Naive thymus-derived CD8-positive, alpha-beta T cell (primary cell): ENCODE data around the gene KMT5C. TPM values are rescaled to one million over a fixed set of nuclear protein-coding genes. Genes with fewer than 3 reads are reported as not detected.

Experiments
- ATAC-seq, 2 donors: fragments of 150-1000 bp; cut with Tn5 transposase in 1 of 2; sonication (Bioruptor Pico), chemical (Tn5 transposase) in 1 of 2; 1 replicate in 1 of 2; 2 replicates in 1 of 2; pipeline ENCODE4 v1.10.0; 2021; ENCODE audit warnings: mild to moderate bottlenecking in 2 of 2, moderate library complexity in 2 of 2
- POLR2A ChIA-PET: fragments of 350-600 bp; sonication (Branson Sonifier 250); formaldehyde crosslinking; loops from one replicate; lab custom pipeline; 2021; ENCODE audit warnings: antibody characterized with exemption; lab: Charles Lee
- DNase-seq, 10 donors: peaks; one replicate each; pipeline versions ENCODE4 v3.0.0 to v3.0.0-alpha.2; 2020 to 2022
- H3K27ac Mint-ChIP-seq, 10 donors: one replicate each; pipeline ENCODE4 v1.8.0; 2020 to 2022; ENCODE audit warnings: mild to moderate bottlenecking in 10 of 10, mixed read lengths in 10 of 10, moderate library complexity in 4 of 10, inconsistent platforms in 1 of 10
- H3K27me3 Mint-ChIP-seq, 5 donors: one replicate each; pipeline ENCODE4 v1.8.0; 2021 to 2022; ENCODE audit warnings: mixed read lengths in 5 of 5
- H3K36me3 Mint-ChIP-seq, 3 donors: one replicate each; pipeline ENCODE4 v1.8.0; 2020 to 2022; ENCODE audit warnings: mixed read lengths in 3 of 3, mild to moderate bottlenecking in 2 of 3, inconsistent platforms in 1 of 3
- H3K4me1 Mint-ChIP-seq, 4 donors: one replicate each; pipeline ENCODE4 v1.8.0; 2021 to 2022; ENCODE audit warnings: mixed read lengths in 4 of 4
- H3K4me3 Mint-ChIP-seq, 10 donors: one replicate each; pipeline ENCODE4 v1.8.0; 2020 to 2022; ENCODE audit warnings: mild to moderate bottlenecking in 10 of 10, mixed read lengths in 10 of 10, moderate library complexity in 6 of 10, inconsistent platforms in 1 of 10
- H3K9me3 Mint-ChIP-seq, 9 donors: one replicate each; pipeline ENCODE4 v1.8.0; 2020 to 2022; ENCODE audit warnings: mixed read lengths in 9 of 9, mild to moderate bottlenecking in 3 of 9, inconsistent platforms in 1 of 9, moderate library complexity in 1 of 9
- polyA plus RNA-seq, 3 donors: library from polyadenylated mRNA; unstranded; fragments of 300-500 nt; fragmentation: Illumina TruSeq; gene quantifications; one replicate each; pipeline ENCODE4 v1.2.3, GENCODE V29; 2021
- total RNA-seq, 8 experiments: library from RNA in 2 of 8; stranded (reverse) in 2 of 8; gene quantifications; one replicate each; pipeline ENCODE4 v1.2.3 and lab custom pipeline; 2021 to 2026

Gene KMT5C
- total and polyA plus RNA-seq, 5 experiments from 2014 or later = 1.7 to 21.8 (median 2.5) TPM

- H3K27ac Mint-ChIP-seq = peak overlapping the region in 1 of 10 donors; percentile 24
- POLR2A ChIA-PET = interaction anchor here (0.6 to 1.6 kb wide), 3 partner anchors 8 to 211 kb away, joined by 3 to 6 read pairs (median 3); partner anchors contain the start of gene KMT5C
- H3K4me3 Mint-ChIP-seq = peak overlapping the region in 3 of 10 donors; percentile 24 to 83 (median 80)
- DNase-seq (no peak), ATAC-seq (no peak)
- peaks cover 0 to 4% (median 0%) of the 10 kb centered on the region in 3 donors for H3K36me3 Mint-ChIP-seq
- H3K4me1 Mint-ChIP-seq = peaks cover 20 to 36% (median 25%) of the 10 kb centered on the region in 4 donors
- peaks cover 0 to 2% (median 0%) of the 10 kb centered on the region in 9 donors for H3K9me3 Mint-ChIP-seq
- peaks cover 4 to 44% (median 29%) of the 10 kb centered on the region in 5 donors for H3K27me3 Mint-ChIP-seq
Observed at GRCh38 chr19:55352040-55352439, 12.4 kb downstream of the KMT5C start.

- Mint-ChIP-seq H3K9me3 (peaks cover 0 to 2% (median 0%) of the 10 kb centered on the region in 9 donors), H3K27ac (peak overlapping the region in 5 of 10 donors; percentile 20 to 87 (median 53)), H3K36me3 (peaks cover 0 to 4% (median 0%) of the 10 kb centered on the region in 3 donors), H3K4me1 (peaks cover 21 to 36% (median 25%) of the 10 kb centered on the region in 4 donors), H3K27me3 (peaks cover 4 to 48% (median 34%) of the 10 kb centered on the region in 5 donors), H3K4me3 (peak overlapping the region; percentile 52 to 86 (median 78))
- DNase-seq = no peak
- POLR2A ChIA-PET = interaction anchor here (0.6 to 1.6 kb wide), 3 partner anchors 9 to 93 kb away, joined by 3 to 6 read pairs (median 3); partner anchors contain the start of gene KMT5C
- ATAC-seq = no peak
Observed at GRCh38 chr19:55352549-55353145, 13.0 kb downstream of the KMT5C start.

- Mint-ChIP-seq H3K36me3 (no peaks in the 10 kb centered on the region), H3K27ac (peak overlapping the region in 4 of 10 donors; percentile 1 to 86 (median 58)), H3K4me3 (peak overlapping the region; percentile 61 to 86 (median 80)), H3K9me3 (peaks cover 0 to 2% (median 0%) of the 10 kb centered on the region in 9 donors), H3K4me1 (peaks cover 21 to 36% (median 25%) of the 10 kb centered on the region in 4 donors), H3K27me3 (peaks cover 4 to 48% (median 34%) of the 10 kb centered on the region in 5 donors)
- ATAC-seq = peak; percentile 8 to 15
- peak in 1 of 10 donors; percentile 21 for DNase-seq
- POLR2A ChIA-PET = interaction anchor here (0.6 to 1.6 kb wide), 3 partner anchors 14 to 271 kb away, joined by 3 to 6 read pairs (median 3); partner anchors contain the start of genes KMT5C and ZNF784
Observed at GRCh38 chr19:55353356-55353802, 13.7 kb downstream of the KMT5C start.

GRCh38 chr19:55353803-55354697, 14.4 kb downstream of the KMT5C start:
- POLR2A ChIA-PET = interaction anchor here (0.6 kb wide), 1 partner anchor 270 kb away, joined by 3 read pairs; the partner anchor contains the start of gene ZNF784
- peaks cover 0 to 2% (median 0%) of the 10 kb centered on the region in 9 donors for H3K9me3 Mint-ChIP-seq
- H3K36me3 Mint-ChIP-seq = no peaks in the 10 kb centered on the region
- H3K27me3 Mint-ChIP-seq = peaks cover 4 to 48% (median 34%) of the 10 kb centered on the region in 5 donors
- DNase-seq = peak; percentile 46 to 77 (median 62)
- H3K27ac Mint-ChIP-seq = peak overlapping the region in 5 of 10 donors; percentile 41 to 83 (median 59)
- peak; percentile 69 to 80 for ATAC-seq
- peaks cover 21 to 36% (median 25%) of the 10 kb centered on the region in 4 donors for H3K4me1 Mint-ChIP-seq
- H3K4me3 Mint-ChIP-seq = peak overlapping the region; percentile 53 to 86 (median 80)

GRCh38 chr19:55354698-55355212, 15.1 kb downstream of the KMT5C start, which contains the start of gene COX6B2:
Gene COX6B2, minus strand, starts transcription at chr19:55354719. Its CDS starts 198 bp downstream, at chr19:55354521.
- Mint-ChIP-seq H3K36me3 (no peaks in the 10 kb centered on the region), H3K9me3 (peaks cover 0 to 2% (median 0%) of the 10 kb centered on the region in 9 donors), H3K27me3 (peaks cover 4 to 48% (median 34%) of the 10 kb centered on the region in 5 donors), H3K4me3 (peak within 1 kb of the TSS; percentile 61 to 86 (median 80)), H3K27ac (peak within 1 kb of the TSS in 6 of 10 donors; percentile 18 to 83 (median 60)), H3K4me1 (peaks cover 21 to 36% (median 25%) of the 10 kb centered on the region in 4 donors)
- POLR2A ChIA-PET = interaction anchor here (1.0 kb wide), 1 partner anchor 30 kb away, joined by 3 read pairs; no protein-coding TSS in a partner anchor
- DNase-seq (peak in 1 of 10 donors; percentile 14), ATAC-seq (no peak)

- H3K4me3 Mint-ChIP-seq = peak overlapping the region in 7 of 10 donors; percentile 14 to 49 (median 33)
- peak in 1 of 10 donors; percentile 12 for DNase-seq
- peaks cover 4 to 44% (median 34%) of the 10 kb centered on the region in 5 donors for H3K27me3 Mint-ChIP-seq
- ATAC-seq = no peak
- H3K9me3 Mint-ChIP-seq = peaks cover 0 to 2% (median 0%) of the 10 kb centered on the region in 9 donors
- H3K27ac Mint-ChIP-seq = peak overlapping the region in 3 of 10 donors; percentile 18 to 69 (median 22)
- POLR2A ChIA-PET = interaction anchor here (1.0 kb wide), 1 partner anchor 29 kb away, joined by 3 read pairs; no protein-coding TSS in a partner anchor
- no peaks in the 10 kb centered on the region for H3K36me3 Mint-ChIP-seq
- peaks cover 21 to 36% (median 25%) of the 10 kb centered on the region in 4 donors for H3K4me1 Mint-ChIP-seq
Observed at GRCh38 chr19:55355213-55355821, 15.6 kb downstream of the KMT5C start.

- peaks cover 0 to 2% (median 0%) of the 10 kb centered on the region in 9 donors for H3K9me3 Mint-ChIP-seq
- H3K4me3 Mint-ChIP-seq = no peak overlapping the region
- H3K27me3 Mint-ChIP-seq = peaks cover 1 to 13% (median 9%) of the 10 kb centered on the region in 5 donors
- no peak for DNase-seq
- H3K27ac Mint-ChIP-seq = no peak overlapping the region
- no peak for ATAC-seq
- POLR2A ChIA-PET = interaction anchor here (0.6 kb wide), 1 partner anchor 28 kb away, joined by 3 read pairs; no protein-coding TSS in a partner anchor
- peaks cover 3 to 12% (median 8%) of the 10 kb centered on the region in 4 donors for H3K4me1 Mint-ChIP-seq
- H3K36me3 Mint-ChIP-seq = no peaks in the 10 kb centered on the region
Observed at GRCh38 chr19:55358493-55358892, 18.8 kb downstream of the KMT5C start.

- DNase-seq = no peak
- peaks cover 1 to 13% (median 9%) of the 10 kb centered on the region in 5 donors for H3K27me3 Mint-ChIP-seq
- no peaks in the 10 kb centered on the region for H3K9me3 Mint-ChIP-seq
- no peaks in the 10 kb centered on the region for H3K36me3 Mint-ChIP-seq
- H3K27ac Mint-ChIP-seq = no peak overlapping the region
- ATAC-seq = no peak
- H3K4me1 Mint-ChIP-seq = peaks cover 3 to 6% (median 5%) of the 10 kb centered on the region in 4 donors
- H3K4me3 Mint-ChIP-seq = no peak overlapping the region
- POLR2A ChIA-PET = interaction anchor here (0.7 kb wide), 1 partner anchor 148 kb away, joined by 4 read pairs; no protein-coding TSS in a partner anchor
Observed at GRCh38 chr19:55358943-55359908, 19.6 kb downstream of the KMT5C start.

- Mint-ChIP-seq H3K36me3 (no peaks in the 10 kb centered on the region), H3K27me3 (peaks cover 1 to 11% (median 7%) of the 10 kb centered on the region in 5 donors), H3K4me3 (no peak overlapping the region), H3K9me3 (no peaks in the 10 kb centered on the region), H3K4me1 (peaks cover 0 to 2% (median 0%) of the 10 kb centered on the region in 4 donors), H3K27ac (no peak overlapping the region)
- ATAC-seq (no peak), DNase-seq (no peak)
- POLR2A ChIA-PET = interaction anchor here (1.0 kb wide), 1 partner anchor 21 kb away, joined by 3 read pairs; the partner anchor contains the start of gene KMT5C
Observed at GRCh38 chr19:55360902-55361301, 21.2 kb downstream of the KMT5C start.
